ENCODE data around the gene SYNDIG1. TPM values are rescaled to one million over a fixed set of nuclear protein-coding genes. Genes with fewer than 3 reads are reported as not detected.

SYNDIG1 gene
- polyA plus RNA-seq, 1 donor from 2014 or later: 0.22 TPM

- no peaks in the 10 kb centered on the region for H3K9me2 ChIP-seq (ENCODE audit: insufficient read depth, low read length)
- no peaks in the 10 kb centered on the region for H3K27me3 ChIP-seq (ENCODE audit: insufficient read depth, low read depth, low read length)
- TF ChIP-seq REST (IDR thresholded peaks at IDR 0.05; ENCODE audit: borderline replicate concordance) (no peak), POLR2AphosphoS5 (IDR thresholded peaks at IDR 0.05) (no peak), CTCF (IDR thresholded peaks at IDR 0.05; ENCODE audit: poor library complexity, severe bottlenecking) (no peak), SMC3 (conservative IDR thresholded peaks at IDR 0.05; ENCODE audit: poor library complexity) (no peak), EP300 (conservative IDR thresholded peaks at IDR 0.05; ENCODE audit: poor library complexity, severe bottlenecking) (no peak), EZH2 (IDR thresholded peaks at IDR 0.05; ENCODE audit: borderline replicate concordance, insufficient read depth, low read length, poor library complexity, severe bottlenecking) (no peak), MXI1 (conservative IDR thresholded peaks at IDR 0.05; ENCODE audit: poor library complexity, severe bottlenecking) (no peak), RAD21 (conservative IDR thresholded peaks at IDR 0.05) (no peak), TAF1 (IDR thresholded peaks at IDR 0.05; ENCODE audit: low read depth) (no peak)
- no peaks in the 10 kb centered on the region for H3F3A ChIP-seq (ENCODE audit: insufficient read depth, low read length, poor library complexity, severe bottlenecking)
- H3K79me2 ChIP-seq (replicated peaks; ENCODE audit: insufficient read depth, low read length): no peaks in the 10 kb centered on the region
- H3K9ac ChIP-seq (ENCODE audit: low read length): no peak overlapping the region
- H3K36me3 ChIP-seq (ENCODE audit: insufficient read depth, low read length): no peaks in the 10 kb centered on the region
- H3K4me3 ChIP-seq (ENCODE audit: low read length): no peak overlapping the region
- H3K4me2 ChIP-seq (ENCODE audit: low read length): no peak overlapping the region
- H3K27ac ChIP-seq (ENCODE audit: low read length): no peak overlapping the region
- no peaks in the 10 kb centered on the region for H4K20me1 ChIP-seq (ENCODE audit: insufficient read depth)
- H2AFZ ChIP-seq (ENCODE audit: low read depth, low read length): no peak overlapping the region
- no peaks in the 10 kb centered on the region for H3K9me3 ChIP-seq (ENCODE audit: low read length)
These were observed 64.9 kb downstream of the SYNDIG1 start for GRCh38 chr20:24534282-24534681.

GRCh38 chr20:24535941-24536730 lies 66.7 kb downstream of the SYNDIG1 start:
- Histone ChIP-seq H3F3A (ENCODE audit: insufficient read depth, low read length, poor library complexity, severe bottlenecking) (no peaks in the 10 kb centered on the region), H3K27ac (ENCODE audit: low read length) (no peak overlapping the region), H3K4me3 (ENCODE audit: low read length) (no peak overlapping the region), H4K20me1 (ENCODE audit: insufficient read depth) (no peaks in the 10 kb centered on the region), H3K4me2 (ENCODE audit: low read length) (no peak overlapping the region), H2AFZ (ENCODE audit: low read depth, low read length) (no peak overlapping the region), H3K27me3 (ENCODE audit: insufficient read depth, low read depth, low read length) (no peaks in the 10 kb centered on the region), H3K9ac (ENCODE audit: low read length) (no peak overlapping the region), H3K36me3 (ENCODE audit: insufficient read depth, low read length) (no peaks in the 10 kb centered on the region), H3K9me2 (ENCODE audit: insufficient read depth, low read length) (no peaks in the 10 kb centered on the region), H3K79me2 (replicated peaks; ENCODE audit: insufficient read depth, low read length) (no peaks in the 10 kb centered on the region), H3K9me3 (ENCODE audit: low read length) (no peaks in the 10 kb centered on the region)
- TF ChIP-seq EP300 (conservative IDR thresholded peaks at IDR 0.05; ENCODE audit: poor library complexity, severe bottlenecking) (no peak), REST (IDR thresholded peaks at IDR 0.05; ENCODE audit: borderline replicate concordance) (no peak), MXI1 (conservative IDR thresholded peaks at IDR 0.05; ENCODE audit: poor library complexity, severe bottlenecking) (no peak), POLR2AphosphoS5 (IDR thresholded peaks at IDR 0.05) (no peak), EZH2 (IDR thresholded peaks at IDR 0.05; ENCODE audit: borderline replicate concordance, insufficient read depth, low read length, poor library complexity, severe bottlenecking) (no peak), SMC3 (conservative IDR thresholded peaks at IDR 0.05; ENCODE audit: poor library complexity) (no peak), RAD21 (conservative IDR thresholded peaks at IDR 0.05) (no peak), TAF1 (IDR thresholded peaks at IDR 0.05; ENCODE audit: low read depth) (no peak), CTCF (IDR thresholded peaks at IDR 0.05; ENCODE audit: poor library complexity, severe bottlenecking) (no peak)
